Keratinocyte (primary cell): ENCODE measurements around the gene PRKAR2B. TPM values are rescaled to one million over a fixed set of nuclear protein-coding genes. Genes with fewer than 3 reads are reported as not detected.

Source experiments
- DNase-seq: peaks from one replicate; pipeline ENCODE4 v3.0.0-alpha.2; 2011; ENCODE audit warnings: low read depth, missing footprints, low spot score
- FAIRE-seq: peaks from 2 replicates; lab custom pipeline; 2011; peaks lifted over from hg19 to GRCh38; lab: Jason Lieb, UNC
- H2AFZ ChIP-seq: 2 replicates; pipeline ENCODE4 v1.6.0; 2012; ENCODE audit warnings: low read length, control low read depth, inconsistent platforms; ENCODE audit not compliant: control insufficient read depth
- H3K27ac ChIP-seq: 2 replicates; pipeline ENCODE4 v1.5.1; 2011; ENCODE audit warnings: low read length; ENCODE audit not compliant: control insufficient read depth, insufficient read depth
- H3K27me3 ChIP-seq: 3 replicates; pipeline ENCODE4 v1.6.0; 2011; ENCODE audit warnings: low read length; ENCODE audit not compliant: control insufficient read depth, insufficient read depth; ENCODE audit errors: extremely low read depth
- H3K36me3 ChIP-seq, 2 experiments: 2 replicates in 1 of 2; 3 replicates in 1 of 2; pipeline ENCODE4 v1.5.1; 2011; ENCODE audit warnings: low read length in 2 of 2, mild to moderate bottlenecking in 1 of 2; ENCODE audit not compliant: control insufficient read depth in 2 of 2, insufficient read depth in 2 of 2; ENCODE audit errors: extremely low read depth in 1 of 2
- H3K4me1 ChIP-seq: 3 replicates; pipeline ENCODE4 v1.5.1; 2011; ENCODE audit warnings: low read length; ENCODE audit not compliant: control insufficient read depth, insufficient read depth; ENCODE audit errors: extremely low read depth
- H3K4me2 ChIP-seq: 3 replicates; pipeline ENCODE4 v1.6.0; 2011; ENCODE audit warnings: low read depth, low read length; ENCODE audit not compliant: control insufficient read depth, insufficient read depth; ENCODE audit errors: extremely low read depth
- H3K4me3 ChIP-seq, 3 experiments: fragments of 200-600 bp in 1 of 3; sonication (generic) in 1 of 3; 2 replicates in 2 of 3; 3 replicates in 1 of 3; pipeline ENCODE4 v1.5.1; 2011 to 2016; ENCODE audit warnings: low read length in 3 of 3, mild to moderate bottlenecking in 3 of 3, control low read depth in 2 of 3, inconsistent platforms in 1 of 3, low read depth in 1 of 3, mixed read lengths in 1 of 3, mixed run types in 1 of 3, moderate library complexity in 1 of 3; ENCODE audit not compliant: control insufficient read depth in 2 of 3, insufficient read depth in 2 of 3; ENCODE audit errors: extremely low read depth in 1 of 3
- H3K79me2 ChIP-seq: 2 replicates; pipeline ENCODE4 v1.6.0; 2012; ENCODE audit warnings: low read length; ENCODE audit not compliant: control insufficient read depth, insufficient read depth
- H3K9ac ChIP-seq: 3 replicates; pipeline ENCODE4 v1.6.0; 2011; ENCODE audit warnings: low read length; ENCODE audit not compliant: control insufficient read depth, insufficient read depth; ENCODE audit errors: extremely low read depth
- H3K9me1 ChIP-seq: 3 replicates; pipeline ENCODE4 v1.6.0; 2011; ENCODE audit warnings: low read length; ENCODE audit not compliant: control insufficient read depth, insufficient read depth; ENCODE audit errors: extremely low read depth
- H3K9me3 ChIP-seq: 2 replicates; pipeline ENCODE4 v1.5.1; 2012; ENCODE audit warnings: low read depth, low read length; ENCODE audit not compliant: control insufficient read depth
- H4K20me1 ChIP-seq: 3 replicates; pipeline ENCODE4 v1.6.0; 2011; ENCODE audit warnings: low read length; ENCODE audit not compliant: control insufficient read depth, insufficient read depth; ENCODE audit errors: extremely low read depth
- EZH2 ChIP-seq: IDR thresholded peaks from one replicate; pipeline ENCODE4 v1.6.1; 2012; ENCODE audit warnings: inconsistent platforms, mild to moderate bottlenecking, low read length, moderate library complexity
- dilution Hi-C: fragments of 300-500 bp; cut with MboI; formaldehyde crosslinking; loops from one replicate; pipeline ENCODE4 v1.7.0; 2020; ENCODE audit warnings: low sequenced_read_pairs; ENCODE audit not compliant: extremely low pct_ligation_motif_present
- polyA plus RNA-seq, 5 experiments: library from polyadenylated mRNA; depleted of rRNA in 3 of 5; stranded (reverse) in 3 of 5; stranded (forward) in 1 of 5; unstranded in 1 of 5; fragments of >200 nt; gene quantifications; 1 replicate in 1 of 5; 2 replicates in 3 of 5; 3 replicates in 1 of 5; pipeline versions ENCODE4 v1.2.1 to v1.2.3, GENCODE V29; 2011 to 2012; ENCODE audit warnings: missing spikeins in 2 of 5, low read depth in 1 of 5, low replicate concordance in 1 of 5
- TF ChIP-seq, protein P1 (sequence below), 3 experiments: IDR thresholded peaks in 1 of 3; conservative IDR thresholded peaks in 1 of 3; optimal IDR thresholded peaks in 1 of 3; 2 replicates in 2 of 3; 3 replicates in 1 of 3; pipeline versions ENCODE3 to v1.5.1; 2011; ENCODE audit warnings: low read length in 3 of 3, mild to moderate bottlenecking in 3 of 3, moderate library complexity in 2 of 3, control low read depth in 1 of 3, inconsistent platforms in 1 of 3; ENCODE audit not compliant: insufficient read depth in 2 of 3; ENCODE audit errors: extremely low read depth in 1 of 3

PRKAR2B gene
- polyA plus RNA-seq, 1 donor (not counting 4 experiments of a cell fraction or from before 2014, with no cell fraction given) = 0.01 TPM

DNA sequence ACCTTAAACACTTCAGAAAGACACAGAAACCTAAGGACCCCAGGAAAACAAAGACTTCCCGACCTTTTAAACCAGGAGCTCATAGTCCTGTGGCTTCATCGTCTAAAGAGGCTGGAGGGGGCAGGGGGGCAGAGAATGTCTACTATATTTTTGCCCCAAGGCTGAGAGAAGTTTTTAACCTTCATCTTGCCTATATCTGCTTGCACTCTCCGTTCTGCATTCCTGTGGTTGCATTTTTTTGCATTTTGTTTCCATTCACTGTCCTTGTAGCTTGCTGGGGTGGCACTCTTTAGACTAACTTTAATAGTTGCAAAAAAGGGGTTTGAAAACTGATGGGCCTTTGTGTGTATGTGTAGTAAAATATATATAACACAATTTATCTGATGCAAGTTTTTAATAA lies 23.7 kb downstream of the PRKAR2B start:
- H3K9me3 ChIP-seq = no peaks in the 10 kb centered on the region
- TF ChIP-seq EZH2 = no peak
- TF ChIP-seq, protein P1, sequence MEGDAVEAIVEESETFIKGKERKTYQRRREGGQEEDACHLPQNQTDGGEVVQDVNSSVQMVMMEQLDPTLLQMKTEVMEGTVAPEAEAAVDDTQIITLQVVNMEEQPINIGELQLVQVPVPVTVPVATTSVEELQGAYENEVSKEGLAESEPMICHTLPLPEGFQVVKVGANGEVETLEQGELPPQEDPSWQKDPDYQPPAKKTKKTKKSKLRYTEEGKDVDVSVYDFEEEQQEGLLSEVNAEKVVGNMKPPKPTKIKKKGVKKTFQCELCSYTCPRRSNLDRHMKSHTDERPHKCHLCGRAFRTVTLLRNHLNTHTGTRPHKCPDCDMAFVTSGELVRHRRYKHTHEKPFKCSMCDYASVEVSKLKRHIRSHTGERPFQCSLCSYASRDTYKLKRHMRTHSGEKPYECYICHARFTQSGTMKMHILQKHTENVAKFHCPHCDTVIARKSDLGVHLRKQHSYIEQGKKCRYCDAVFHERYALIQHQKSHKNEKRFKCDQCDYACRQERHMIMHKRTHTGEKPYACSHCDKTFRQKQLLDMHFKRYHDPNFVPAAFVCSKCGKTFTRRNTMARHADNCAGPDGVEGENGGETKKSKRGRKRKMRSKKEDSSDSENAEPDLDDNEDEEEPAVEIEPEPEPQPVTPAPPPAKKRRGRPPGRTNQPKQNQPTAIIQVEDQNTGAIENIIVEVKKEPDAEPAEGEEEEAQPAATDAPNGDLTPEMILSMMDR (optimal IDR thresholded peaks at IDR 0.05 in 1 of 3, IDR thresholded peaks at IDR 0.05 in 1 of 3, conservative IDR thresholded peaks at IDR 0.05 in 1 of 3; ENCODE audit: extremely low read depth in 1 of 3, insufficient read depth in 2 of 3, low read length in 3 of 3) = no peak
- no peaks in the 10 kb centered on the region for H4K20me1 ChIP-seq
- H3K79me2 ChIP-seq = no peaks in the 10 kb centered on the region
- no peak overlapping the region for H3K4me3 ChIP-seq
- no peak overlapping the region for H2AFZ ChIP-seq
- dilution Hi-C loops = no loop called here
- DNase-seq (no peak), FAIRE-seq (no peak)
- H3K27ac ChIP-seq = no peak overlapping the region
- no peak overlapping the region for H3K4me2 ChIP-seq
- H3K9ac ChIP-seq = no peak overlapping the region
- no peaks in the 10 kb centered on the region for H3K9me1 ChIP-seq
- no peaks in the 10 kb centered on the region for H3K36me3 ChIP-seq
- H3K4me1 ChIP-seq = no peaks in the 10 kb centered on the region
- H3K27me3 ChIP-seq = peaks cover 5% of the 10 kb centered on the region

DNA sequence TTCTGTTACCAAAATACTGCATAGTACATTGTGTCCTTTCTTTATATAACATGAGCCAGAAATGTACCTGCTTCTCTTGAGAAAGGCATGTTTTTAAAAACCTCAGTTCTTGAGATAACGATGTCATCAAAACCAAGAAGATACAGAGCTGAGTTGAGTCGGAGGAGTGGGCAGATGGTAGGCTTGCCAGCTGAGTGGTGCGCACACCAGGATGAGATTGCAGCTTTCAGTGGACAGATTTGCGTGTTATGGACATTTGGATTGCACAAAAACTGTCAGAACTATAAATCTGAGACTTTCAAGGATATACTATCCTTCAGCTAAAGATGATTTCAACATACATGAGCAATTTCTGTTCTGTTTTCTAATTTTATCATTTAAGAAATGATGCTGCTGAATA lies 25.0 kb downstream of the PRKAR2B start:
- Histone ChIP-seq H3K9ac (no peak overlapping the region), H3K4me2 (no peak overlapping the region), H4K20me1 (no peaks in the 10 kb centered on the region), H3K9me1 (no peaks in the 10 kb centered on the region), H3K4me3 (no peak overlapping the region), H3K79me2 (no peaks in the 10 kb centered on the region), H3K27me3 (peaks cover 5% of the 10 kb centered on the region), H2AFZ (no peak overlapping the region), H3K27ac (no peak overlapping the region), H3K4me1 (no peaks in the 10 kb centered on the region), H3K36me3 (no peaks in the 10 kb centered on the region), H3K9me3 (no peaks in the 10 kb centered on the region)
- FAIRE-seq (no peak), DNase-seq (no peak)
- dilution Hi-C loops = no loop called here
- TF ChIP-seq EZH2 = no peak
- TF ChIP-seq, protein P1 (optimal IDR thresholded peaks at IDR 0.05 in 1 of 3, IDR thresholded peaks at IDR 0.05 in 1 of 3, conservative IDR thresholded peaks at IDR 0.05 in 1 of 3; ENCODE audit: extremely low read depth in 1 of 3, insufficient read depth in 2 of 3, low read length in 3 of 3) = no peak
